ENCODE measurements around the gene RHOG. TPM values are rescaled to one million over a fixed set of nuclear protein-coding genes. Genes with fewer than 3 reads are reported as not detected.

The RHOG gene
- polyA plus RNA-seq, 1 donor from 2014 or later, result not detected

DNA sequence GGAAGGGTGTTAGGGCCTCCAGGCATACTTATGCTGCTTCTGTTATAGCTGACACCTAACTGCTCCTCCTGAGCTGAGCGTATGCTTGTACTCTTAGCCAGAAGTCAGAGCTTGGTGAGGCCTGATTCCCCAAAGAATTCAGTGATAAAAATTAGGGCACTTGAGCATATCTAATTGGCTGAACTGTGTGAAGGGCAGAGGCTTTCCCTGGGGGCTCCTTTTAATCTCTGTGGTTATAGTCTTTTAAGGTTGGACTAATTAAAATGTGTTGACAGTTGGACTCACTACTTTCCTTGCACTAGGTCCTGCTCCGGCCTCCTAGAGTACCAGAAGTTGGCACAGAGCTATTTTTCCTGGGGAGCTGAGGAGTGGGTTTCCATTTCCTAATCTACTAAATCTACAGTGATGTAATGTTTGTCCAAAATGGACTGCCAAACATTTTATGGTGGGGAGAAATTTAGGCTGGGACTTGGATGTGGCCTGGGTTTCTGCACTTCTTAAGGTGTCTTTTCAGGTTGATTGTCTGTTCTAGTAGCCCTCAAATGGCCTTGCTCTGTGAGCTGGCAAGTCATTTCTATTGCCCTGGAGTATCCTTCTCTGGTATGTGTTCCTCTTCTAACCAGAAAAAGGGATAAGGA lies 33.1 kb upstream of the RHOG start:
- no peak overlapping the region for H2AFZ ChIP-seq (ENCODE audit: low read depth, low read length)
- no peaks in the 10 kb centered on the region for H4K20me1 ChIP-seq (ENCODE audit: insufficient read depth)
- H3K9me3 ChIP-seq (ENCODE audit: low read length), result no peaks in the 10 kb centered on the region
- H3K4me2 ChIP-seq (ENCODE audit: low read length), result no peak overlapping the region
- no peak overlapping the region for H3K4me3 ChIP-seq (ENCODE audit: low read length)
- no peaks in the 10 kb centered on the region for H3K79me2 ChIP-seq (replicated peaks; ENCODE audit: insufficient read depth, low read length)
- H3K36me3 ChIP-seq (ENCODE audit: insufficient read depth, low read length), result no peaks in the 10 kb centered on the region
- H3K9ac ChIP-seq (ENCODE audit: low read length), result no peak overlapping the region
- TF ChIP-seq POLR2AphosphoS5 (IDR thresholded peaks at IDR 0.05) (no peak), REST (IDR thresholded peaks at IDR 0.05; ENCODE audit: borderline replicate concordance) (no peak), EP300 (conservative IDR thresholded peaks at IDR 0.05; ENCODE audit: poor library complexity, severe bottlenecking) (no peak), SMC3 (conservative IDR thresholded peaks at IDR 0.05; ENCODE audit: poor library complexity) (no peak), TAF1 (IDR thresholded peaks at IDR 0.05; ENCODE audit: low read depth) (no peak), RAD21 (conservative IDR thresholded peaks at IDR 0.05) (no peak), EZH2 (IDR thresholded peaks at IDR 0.05; ENCODE audit: borderline replicate concordance, insufficient read depth, low read length, poor library complexity, severe bottlenecking) (no peak), MXI1 (conservative IDR thresholded peaks at IDR 0.05; ENCODE audit: poor library complexity, severe bottlenecking) (no peak)
- TF ChIP-seq, protein P1, sequence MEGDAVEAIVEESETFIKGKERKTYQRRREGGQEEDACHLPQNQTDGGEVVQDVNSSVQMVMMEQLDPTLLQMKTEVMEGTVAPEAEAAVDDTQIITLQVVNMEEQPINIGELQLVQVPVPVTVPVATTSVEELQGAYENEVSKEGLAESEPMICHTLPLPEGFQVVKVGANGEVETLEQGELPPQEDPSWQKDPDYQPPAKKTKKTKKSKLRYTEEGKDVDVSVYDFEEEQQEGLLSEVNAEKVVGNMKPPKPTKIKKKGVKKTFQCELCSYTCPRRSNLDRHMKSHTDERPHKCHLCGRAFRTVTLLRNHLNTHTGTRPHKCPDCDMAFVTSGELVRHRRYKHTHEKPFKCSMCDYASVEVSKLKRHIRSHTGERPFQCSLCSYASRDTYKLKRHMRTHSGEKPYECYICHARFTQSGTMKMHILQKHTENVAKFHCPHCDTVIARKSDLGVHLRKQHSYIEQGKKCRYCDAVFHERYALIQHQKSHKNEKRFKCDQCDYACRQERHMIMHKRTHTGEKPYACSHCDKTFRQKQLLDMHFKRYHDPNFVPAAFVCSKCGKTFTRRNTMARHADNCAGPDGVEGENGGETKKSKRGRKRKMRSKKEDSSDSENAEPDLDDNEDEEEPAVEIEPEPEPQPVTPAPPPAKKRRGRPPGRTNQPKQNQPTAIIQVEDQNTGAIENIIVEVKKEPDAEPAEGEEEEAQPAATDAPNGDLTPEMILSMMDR (IDR thresholded peaks at IDR 0.05; ENCODE audit: poor library complexity, severe bottlenecking), result no peak
- no peak overlapping the region for H3K27ac ChIP-seq (ENCODE audit: low read length)
- no peaks in the 10 kb centered on the region for H3F3A ChIP-seq (ENCODE audit: insufficient read depth, low read length, poor library complexity, severe bottlenecking)
- H3K27me3 ChIP-seq (ENCODE audit: insufficient read depth, low read depth, low read length), result no peaks in the 10 kb centered on the region
- no peaks in the 10 kb centered on the region for H3K9me2 ChIP-seq (ENCODE audit: insufficient read depth, low read length)

DNA sequence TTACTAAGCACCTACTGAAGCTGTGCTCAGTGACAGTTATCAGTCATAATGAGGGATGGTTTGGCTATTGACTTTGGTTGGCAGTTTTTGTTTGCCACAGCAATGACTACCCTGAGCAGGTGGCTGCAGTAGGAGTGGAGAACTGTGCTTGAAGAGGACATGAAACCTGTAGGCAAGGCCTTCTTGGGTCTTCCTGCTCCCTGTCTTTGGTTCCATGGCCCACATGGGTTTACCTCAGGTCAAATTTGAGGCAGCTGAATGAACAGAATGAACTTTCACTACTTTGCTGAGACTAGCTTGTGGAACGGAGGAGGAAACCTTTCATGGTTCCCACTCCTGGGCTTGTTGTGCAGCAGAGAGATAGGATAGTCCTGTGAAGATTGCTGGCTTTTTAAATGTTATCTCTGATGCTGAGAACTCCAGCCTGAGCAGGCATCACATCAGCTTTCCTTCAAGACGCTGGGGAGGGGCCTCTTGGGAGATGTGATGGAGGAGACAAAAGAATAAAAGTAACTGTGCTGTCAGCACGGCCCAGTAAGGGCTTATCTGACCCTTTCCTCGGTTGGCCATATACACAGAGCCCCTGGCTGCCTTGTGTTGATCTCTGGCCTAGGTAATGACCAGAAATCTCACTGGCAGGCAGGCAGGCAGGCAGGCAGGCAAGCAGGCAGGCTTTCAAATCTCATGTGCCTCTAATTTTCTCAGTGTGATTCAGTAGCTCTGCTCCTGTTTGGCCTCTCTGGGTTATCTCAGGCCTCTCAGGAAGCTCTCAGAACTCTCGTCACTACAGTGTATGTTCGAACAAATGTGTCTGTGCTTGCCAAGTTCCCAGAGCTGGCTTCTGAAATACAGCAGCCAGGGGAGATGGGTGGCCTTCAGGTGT lies 26.7 kb upstream of the RHOG start:
- no peaks in the 10 kb centered on the region for H3F3A ChIP-seq (ENCODE audit: insufficient read depth, low read length, poor library complexity, severe bottlenecking)
- no peak overlapping the region for H3K4me2 ChIP-seq (ENCODE audit: low read length)
- H3K9ac ChIP-seq (ENCODE audit: low read length), result peak overlapping the region; percentile 6
- no peak overlapping the region for H2AFZ ChIP-seq (ENCODE audit: low read depth, low read length)
- TF ChIP-seq, protein P1 (IDR thresholded peaks at IDR 0.05; ENCODE audit: poor library complexity, severe bottlenecking), result no peak
- TF ChIP-seq POLR2AphosphoS5 (IDR thresholded peaks at IDR 0.05), result no peak
- no peak for TF ChIP-seq EP300 (conservative IDR thresholded peaks at IDR 0.05; ENCODE audit: poor library complexity, severe bottlenecking)
- no peak for TF ChIP-seq EZH2 (IDR thresholded peaks at IDR 0.05; ENCODE audit: borderline replicate concordance, insufficient read depth, low read length, poor library complexity, severe bottlenecking)
- TF ChIP-seq RAD21 (conservative IDR thresholded peaks at IDR 0.05), result no peak
- TF ChIP-seq MXI1 (conservative IDR thresholded peaks at IDR 0.05; ENCODE audit: poor library complexity, severe bottlenecking), result no peak
- no peak for TF ChIP-seq REST (IDR thresholded peaks at IDR 0.05; ENCODE audit: borderline replicate concordance)
- no peak for TF ChIP-seq SMC3 (conservative IDR thresholded peaks at IDR 0.05; ENCODE audit: poor library complexity)
- H3K79me2 ChIP-seq (replicated peaks; ENCODE audit: insufficient read depth, low read length), result no peaks in the 10 kb centered on the region
- H3K27ac ChIP-seq (ENCODE audit: low read length), result no peak overlapping the region
- no peaks in the 10 kb centered on the region for H3K27me3 ChIP-seq (ENCODE audit: insufficient read depth, low read depth, low read length)
- H3K4me3 ChIP-seq (ENCODE audit: low read length), result no peak overlapping the region
- no peaks in the 10 kb centered on the region for H3K9me3 ChIP-seq (ENCODE audit: low read length)
- H3K36me3 ChIP-seq (ENCODE audit: insufficient read depth, low read length), result no peaks in the 10 kb centered on the region
- no peaks in the 10 kb centered on the region for H3K9me2 ChIP-seq (ENCODE audit: insufficient read depth, low read length)
- H4K20me1 ChIP-seq (ENCODE audit: insufficient read depth), result no peaks in the 10 kb centered on the region
